ENCODE data around the gene MLN.

Gene MLN

DNA sequence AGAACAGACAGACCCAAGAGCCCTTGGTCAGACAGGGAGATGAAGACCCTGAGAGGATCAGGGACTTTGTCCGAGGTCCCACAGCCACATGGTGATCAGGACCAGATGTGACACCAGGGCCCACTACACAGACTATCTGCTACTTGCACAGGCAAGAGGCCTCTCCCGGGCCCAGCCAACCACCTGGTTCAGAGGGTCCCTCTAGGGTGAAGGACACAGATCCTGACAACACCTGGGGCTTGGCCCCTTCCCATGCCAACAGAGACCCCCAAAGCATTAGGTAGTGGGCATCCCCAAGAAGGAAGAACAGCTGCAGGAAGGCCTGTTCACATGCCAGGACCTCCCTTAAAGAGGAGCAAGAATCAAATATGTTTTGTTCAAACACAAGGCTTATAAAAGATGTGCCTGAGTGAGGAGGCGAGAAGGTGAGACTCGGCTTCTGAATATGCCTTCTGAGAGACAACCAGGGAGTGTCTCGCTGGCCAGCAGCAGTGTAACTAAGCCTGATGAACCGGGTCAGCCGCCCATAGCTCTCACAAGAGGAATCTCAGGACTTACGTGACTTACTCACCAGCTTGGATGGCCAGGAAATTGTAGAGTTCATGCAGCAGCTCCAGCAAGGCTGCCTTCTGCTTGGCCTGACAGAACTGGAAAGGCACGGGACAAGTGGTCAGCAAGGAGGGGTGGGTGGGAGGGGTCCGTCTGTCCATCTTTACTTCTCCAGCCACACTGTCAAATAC is 19.9 kb downstream of the MLN start:
- Histone ChIP-seq H3K79me2 (ENCODE audit: control insufficient read depth, low read length) (peaks cover 45% of the 10 kb centered on the region), H3K27ac (ENCODE audit: low read depth, low read length) (no peak overlapping the region), H4K20me1 (ENCODE audit: control insufficient read depth, insufficient read depth, low read depth, low read length) (peaks cover 15% of the 10 kb centered on the region), H3K4me3 (ENCODE audit: low read length) (no peak overlapping the region), H3K27me3 (ENCODE audit: control insufficient read depth, low read length) (no peaks in the 10 kb centered on the region), H3F3A (ENCODE audit: control insufficient read depth, insufficient read depth) (no peaks in the 10 kb centered on the region), H3K9me2 (replicated peaks; ENCODE audit: control insufficient read depth, low read length) (no peaks in the 10 kb centered on the region), H3K4me1 (ENCODE audit: control insufficient read depth, low read length) (peaks cover 23% of the 10 kb centered on the region), H3K4me2 (ENCODE audit: low read length) (no peak overlapping the region), H3K36me3 (ENCODE audit: control insufficient read depth, low read length) (peaks cover 87% of the 10 kb centered on the region), H3K9me3 (ENCODE audit: control insufficient read depth, insufficient read depth, low read length) (no peaks in the 10 kb centered on the region)
- TF ChIP-seq EZH2phosphoT487 (IDR thresholded peaks at IDR 0.05; ENCODE audit: borderline replicate concordance, low read length) = no peak

DNA sequence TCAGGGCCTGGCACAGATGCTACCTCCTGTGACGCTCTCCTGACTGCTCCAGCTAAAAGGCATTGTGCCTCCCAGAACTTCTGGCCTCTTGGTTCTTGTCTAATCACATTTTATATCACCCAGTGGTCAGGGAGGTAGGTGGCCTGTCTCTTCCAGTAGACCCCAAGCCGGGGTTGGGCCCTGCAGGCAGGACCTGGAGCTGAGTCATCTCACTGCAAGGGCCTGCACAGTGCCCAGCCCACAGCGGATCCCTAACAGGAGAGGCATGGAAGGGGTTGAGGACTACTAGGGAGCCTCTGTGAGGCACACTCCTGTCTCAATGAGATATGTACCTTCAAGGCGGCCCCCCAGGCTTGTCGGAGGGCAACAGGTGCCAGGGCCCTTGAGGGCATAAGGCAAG is 21.2 kb downstream of the MLN start:
- peaks cover 31% of the 10 kb centered on the region for H3K79me2 ChIP-seq (ENCODE audit: control insufficient read depth, low read length)
- no peak for TF ChIP-seq EZH2phosphoT487 (IDR thresholded peaks at IDR 0.05; ENCODE audit: borderline replicate concordance, low read length)
- TF ChIP-seq, protein P1, sequence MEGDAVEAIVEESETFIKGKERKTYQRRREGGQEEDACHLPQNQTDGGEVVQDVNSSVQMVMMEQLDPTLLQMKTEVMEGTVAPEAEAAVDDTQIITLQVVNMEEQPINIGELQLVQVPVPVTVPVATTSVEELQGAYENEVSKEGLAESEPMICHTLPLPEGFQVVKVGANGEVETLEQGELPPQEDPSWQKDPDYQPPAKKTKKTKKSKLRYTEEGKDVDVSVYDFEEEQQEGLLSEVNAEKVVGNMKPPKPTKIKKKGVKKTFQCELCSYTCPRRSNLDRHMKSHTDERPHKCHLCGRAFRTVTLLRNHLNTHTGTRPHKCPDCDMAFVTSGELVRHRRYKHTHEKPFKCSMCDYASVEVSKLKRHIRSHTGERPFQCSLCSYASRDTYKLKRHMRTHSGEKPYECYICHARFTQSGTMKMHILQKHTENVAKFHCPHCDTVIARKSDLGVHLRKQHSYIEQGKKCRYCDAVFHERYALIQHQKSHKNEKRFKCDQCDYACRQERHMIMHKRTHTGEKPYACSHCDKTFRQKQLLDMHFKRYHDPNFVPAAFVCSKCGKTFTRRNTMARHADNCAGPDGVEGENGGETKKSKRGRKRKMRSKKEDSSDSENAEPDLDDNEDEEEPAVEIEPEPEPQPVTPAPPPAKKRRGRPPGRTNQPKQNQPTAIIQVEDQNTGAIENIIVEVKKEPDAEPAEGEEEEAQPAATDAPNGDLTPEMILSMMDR (IDR thresholded peaks at IDR 0.05; ENCODE audit: low read depth, low read length, poor library complexity, severe bottlenecking) = no peak
- peaks cover 19% of the 10 kb centered on the region for H3K4me1 ChIP-seq (ENCODE audit: control insufficient read depth, low read length)
- no peaks in the 10 kb centered on the region for H3K9me2 ChIP-seq (replicated peaks; ENCODE audit: control insufficient read depth, low read length)
- peaks cover 97% of the 10 kb centered on the region for H3K36me3 ChIP-seq (ENCODE audit: control insufficient read depth, low read length)
- H3K4me3 ChIP-seq (ENCODE audit: low read length) = no peak overlapping the region
- no peaks in the 10 kb centered on the region for H3K9me3 ChIP-seq (ENCODE audit: control insufficient read depth, insufficient read depth, low read length)
- no peak overlapping the region for H3K4me2 ChIP-seq (ENCODE audit: low read length)
- H3F3A ChIP-seq (ENCODE audit: control insufficient read depth, insufficient read depth) = no peaks in the 10 kb centered on the region
- no peak overlapping the region for H3K27ac ChIP-seq (ENCODE audit: low read depth, low read length)
- H4K20me1 ChIP-seq (ENCODE audit: control insufficient read depth, insufficient read depth, low read depth, low read length) = peaks cover 13% of the 10 kb centered on the region
- H3K27me3 ChIP-seq (ENCODE audit: control insufficient read depth, low read length) = no peaks in the 10 kb centered on the region

DNA sequence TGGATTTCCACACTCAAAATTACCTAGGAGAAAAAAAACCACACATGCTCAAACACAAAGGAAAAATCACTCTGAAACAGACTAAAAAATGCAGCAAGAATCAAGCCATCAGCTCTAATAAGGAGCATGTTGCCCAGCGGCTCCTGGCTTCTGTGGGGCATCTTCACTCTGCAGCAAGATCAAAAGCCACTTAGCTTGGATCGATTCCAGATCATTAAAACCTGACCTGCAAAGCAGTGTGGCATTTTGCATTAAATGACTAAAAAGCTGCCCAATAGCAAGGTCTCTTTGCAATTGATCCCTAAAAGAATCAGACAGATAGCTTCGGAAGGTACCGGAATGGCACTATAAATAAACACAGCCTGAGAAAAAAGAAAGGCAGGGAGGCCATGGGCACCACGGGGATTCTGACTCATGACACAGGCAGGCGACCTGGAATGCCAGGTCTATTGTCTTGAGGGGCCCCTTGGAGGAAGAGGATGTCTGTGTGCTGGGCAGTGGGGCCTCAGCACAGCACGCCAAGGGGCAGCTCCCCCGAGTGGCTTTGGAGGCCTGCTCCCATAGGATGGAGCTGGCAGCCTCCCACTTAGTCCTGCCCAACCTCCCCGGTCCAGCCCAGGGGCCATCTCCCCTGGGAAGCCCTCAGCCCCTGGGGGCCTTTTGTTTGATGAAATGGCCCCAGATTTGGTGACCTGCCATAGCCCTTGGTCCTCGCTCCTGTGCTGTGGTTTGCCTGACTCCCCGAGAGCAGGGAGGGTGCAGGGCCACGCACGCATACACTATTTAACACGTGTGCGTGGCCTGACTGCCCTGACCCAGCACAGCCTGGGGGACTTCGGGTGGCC is 22.4 kb downstream of the MLN start:
- no peak overlapping the region for H3K27ac ChIP-seq (ENCODE audit: low read depth, low read length)
- H3K9me3 ChIP-seq (ENCODE audit: control insufficient read depth, insufficient read depth, low read length) = no peaks in the 10 kb centered on the region
- H3K4me2 ChIP-seq (ENCODE audit: low read length) = no peak overlapping the region
- TF ChIP-seq, protein P1 (IDR thresholded peaks at IDR 0.05; ENCODE audit: low read depth, low read length, poor library complexity, severe bottlenecking) = no peak
- no peak for TF ChIP-seq EZH2phosphoT487 (IDR thresholded peaks at IDR 0.05; ENCODE audit: borderline replicate concordance, low read length)
- H3K36me3 ChIP-seq (ENCODE audit: control insufficient read depth, low read length) = peaks cover 97% of the 10 kb centered on the region
- no peak overlapping the region for H3K4me3 ChIP-seq (ENCODE audit: low read length)
- H3F3A ChIP-seq (ENCODE audit: control insufficient read depth, insufficient read depth) = no peaks in the 10 kb centered on the region
- H3K27me3 ChIP-seq (ENCODE audit: control insufficient read depth, low read length) = no peaks in the 10 kb centered on the region
- H4K20me1 ChIP-seq (ENCODE audit: control insufficient read depth, insufficient read depth, low read depth, low read length) = peaks cover 4% of the 10 kb centered on the region; the same call in 1 of the 2 replicates
- H3K79me2 ChIP-seq (ENCODE audit: control insufficient read depth, low read length) = peaks cover 19% of the 10 kb centered on the region
- H3K4me1 ChIP-seq (ENCODE audit: control insufficient read depth, low read length) = peaks cover 6% of the 10 kb centered on the region
- H3K9me2 ChIP-seq (replicated peaks; ENCODE audit: control insufficient read depth, low read length) = no peaks in the 10 kb centered on the region

DNA sequence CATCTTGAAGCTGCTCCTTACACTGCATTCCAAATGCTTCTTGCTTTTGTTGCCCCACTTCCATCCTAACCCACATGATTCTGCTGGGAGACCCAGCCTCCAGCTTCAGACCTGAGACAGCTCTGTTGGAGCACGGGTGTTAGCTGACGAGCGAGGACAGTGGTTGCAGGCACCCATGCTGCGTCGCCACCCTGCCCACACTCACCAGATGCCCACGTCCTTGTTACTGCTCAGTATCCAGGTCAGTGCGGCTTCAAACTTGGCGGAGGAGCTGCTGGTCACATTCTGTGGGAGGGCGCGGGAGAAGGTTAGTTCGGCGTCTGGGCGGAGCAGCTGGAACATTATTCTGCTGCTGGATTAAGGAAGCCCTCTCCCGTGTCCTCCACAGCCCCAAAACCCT is 23.9 kb downstream of the MLN start:
- Histone ChIP-seq H3K36me3 (ENCODE audit: control insufficient read depth, low read length) (peaks cover 97% of the 10 kb centered on the region), H3K4me2 (ENCODE audit: low read length) (no peak overlapping the region), H3K27me3 (ENCODE audit: control insufficient read depth, low read length) (no peaks in the 10 kb centered on the region), H3K9me3 (ENCODE audit: control insufficient read depth, insufficient read depth, low read length) (no peaks in the 10 kb centered on the region), H3K79me2 (ENCODE audit: control insufficient read depth, low read length) (peaks cover 4% of the 10 kb centered on the region), H3K4me1 (ENCODE audit: control insufficient read depth, low read length) (no peaks in the 10 kb centered on the region), H4K20me1 (ENCODE audit: control insufficient read depth, insufficient read depth, low read depth, low read length) (no peaks in the 10 kb centered on the region; the same call in 1 of the 2 replicates), H3K4me3 (ENCODE audit: low read length) (no peak overlapping the region), H3F3A (ENCODE audit: control insufficient read depth, insufficient read depth) (no peaks in the 10 kb centered on the region), H3K27ac (ENCODE audit: low read depth, low read length) (no peak overlapping the region), H3K9me2 (replicated peaks; ENCODE audit: control insufficient read depth, low read length) (no peaks in the 10 kb centered on the region)
- no peak for TF ChIP-seq EZH2phosphoT487 (IDR thresholded peaks at IDR 0.05; ENCODE audit: borderline replicate concordance, low read length)
- TF ChIP-seq, protein P1 (IDR thresholded peaks at IDR 0.05; ENCODE audit: low read depth, low read length, poor library complexity, severe bottlenecking) = no peak
